H1 (cell line): Measurements from ENCODE around the gene NDUFA3. TPM values are rescaled to one million over a fixed set of nuclear protein-coding genes. Genes with fewer than 3 reads are reported as not detected.
A peak's percentile ranks its signal among the peaks of the same experiment; 100 is the strongest.

Experiments used
- CTCF ChIA-PET: fragments of 300-600 bp; sonication (Branson Sonifier 250); formaldehyde crosslinking; loops from one replicate; lab custom pipeline; 2021; ENCODE audit not compliant: partially characterized antibody; lab: Charles Lee
- POLR2A ChIA-PET: fragments of 300-600 bp; sonication (Branson Sonifier 250); formaldehyde crosslinking; loops from one replicate; lab custom pipeline; 2021; ENCODE audit warnings: inconsistent platforms; ENCODE audit not compliant: partially characterized antibody; lab: Charles Lee
- DNase-seq, 2 experiments: peaks; one replicate each; pipeline versions ENCODE4 v3.0.0 to v3.0.0-alpha.2; 2010 to 2022; ENCODE audit warnings: low spot score in 2 of 2, low read depth in 1 of 2, mixed read lengths in 1 of 2
- FAIRE-seq: peaks from 2 replicates; lab custom pipeline; 2011; peaks lifted over from hg19 to GRCh38; lab: Jason Lieb, UNC
- H2AFZ ChIP-seq: 2 replicates; pipeline ENCODE4 v1.8.1; 2012; ENCODE audit warnings: low read length, inconsistent platforms
- H2AK5ac ChIP-seq: 2 replicates; pipeline ENCODE4 v1.6.1; 2013; ENCODE audit warnings: low read depth, low read length
- H2BK120ac ChIP-seq: replicated peaks from 2 replicates; pipeline ENCODE3; 2013; ENCODE audit warnings: low read depth, low read length, inconsistent platforms
- H2BK12ac ChIP-seq: 2 replicates; pipeline ENCODE4 v1.6.1; 2013; ENCODE audit warnings: low read depth, low read length
- H2BK15ac ChIP-seq: 2 replicates; pipeline ENCODE4 v1.6.1; 2013; ENCODE audit warnings: low read length
- H2BK20ac ChIP-seq: 2 replicates; pipeline ENCODE4 v1.6.1; 2013; ENCODE audit warnings: low read length
- H2BK5ac ChIP-seq: 2 replicates; pipeline ENCODE4 v1.6.1; 2013; ENCODE audit warnings: low read depth, low read length
- H3K14ac ChIP-seq: 2 replicates; pipeline ENCODE4 v1.6.1; 2013; ENCODE audit warnings: inconsistent platforms; ENCODE audit not compliant: insufficient read length
- H3K18ac ChIP-seq: 2 replicates; pipeline ENCODE4 v1.6.1; 2013; ENCODE audit warnings: low read length; ENCODE audit errors: extremely low read depth
- H3K23ac ChIP-seq: 2 replicates; pipeline ENCODE4 v1.6.1; 2013; ENCODE audit warnings: inconsistent platforms; ENCODE audit not compliant: insufficient read length
- H3K23me2 ChIP-seq: 2 replicates; pipeline ENCODE4 v1.6.1; 2013; ENCODE audit warnings: low read depth, low read length
- H3K27ac ChIP-seq: 2 replicates; pipeline ENCODE4 v1.6.1; 2011; ENCODE audit warnings: low read depth, low read length, inconsistent platforms
- H3K27me3 ChIP-seq, 4 experiments: replicated peaks in 1 of 4; 1 replicate in 1 of 4; 2 replicates in 3 of 4; pipeline versions ENCODE4 v1.6.1 to v1.8.1; 2011 to 2013; ENCODE audit warnings: low read length in 3 of 4, mild to moderate bottlenecking in 3 of 4, inconsistent platforms in 2 of 4, mixed read lengths in 2 of 4, moderate library complexity in 1 of 4; ENCODE audit not compliant: control insufficient read depth in 3 of 4, insufficient read depth in 3 of 4; ENCODE audit errors: extremely low read depth in 1 of 4
- H3K36me3 ChIP-seq, 4 experiments: 2 replicates each; pipeline versions ENCODE4 v1.6.1 to v1.8.1; 2011 to 2013; ENCODE audit warnings: mild to moderate bottlenecking in 4 of 4, low read length in 3 of 4, moderate library complexity in 2 of 4, control low read depth in 1 of 4, inconsistent platforms in 1 of 4; ENCODE audit not compliant: insufficient read depth in 4 of 4, control insufficient read depth in 2 of 4
- H3K4ac ChIP-seq: replicated peaks from 2 replicates; pipeline ENCODE3; 2013; ENCODE audit warnings: low read length, low read depth, mixed read lengths, inconsistent platforms; ENCODE audit not compliant: insufficient read length
- H3K4me1 ChIP-seq, 4 experiments: replicated peaks in 1 of 4; 1 replicate in 1 of 4; 2 replicates in 3 of 4; pipeline versions ENCODE4 v1.6.1 to v1.8.1; 2011 to 2013; ENCODE audit warnings: low read length in 3 of 4, inconsistent platforms in 2 of 4, mixed read lengths in 1 of 4; ENCODE audit not compliant: insufficient read depth in 4 of 4, control insufficient read depth in 3 of 4
- H3K4me2 ChIP-seq, 2 experiments: 2 replicates each; pipeline versions ENCODE4 v1.6.1 to v1.8.1; 2011 to 2013; ENCODE audit warnings: low read depth in 2 of 2, low read length in 2 of 2, control low read depth in 1 of 2, inconsistent platforms in 1 of 2, mild to moderate bottlenecking in 1 of 2; ENCODE audit not compliant: insufficient read depth in 1 of 2
- H3K4me3 ChIP-seq, 4 experiments: fragments of 200-600, 300-600 bp in 1 of 4; sonication (generic), shearing (Covaris generic), sonication (Bioruptor Twin) in 1 of 4; 2 replicates each; pipeline versions ENCODE4 v1.5.1 to v1.8.1; 2011 to 2016; ENCODE audit warnings: low read length in 4 of 4, low read depth in 3 of 4, control low read depth in 2 of 4, inconsistent platforms in 2 of 4, mild to moderate bottlenecking in 2 of 4, mixed read lengths in 1 of 4, moderate library complexity in 1 of 4; ENCODE audit not compliant: insufficient read depth in 2 of 4; ENCODE audit errors: extremely low read depth in 1 of 4
- H3K56ac ChIP-seq: replicated peaks from 2 replicates; pipeline ENCODE3; 2013; ENCODE audit warnings: low read depth, mild to moderate bottlenecking, mixed read lengths, low read length, inconsistent platforms; ENCODE audit not compliant: insufficient read length
- H3K79me1 ChIP-seq: 2 replicates; pipeline ENCODE4 v1.6.1; 2013; ENCODE audit warnings: low read depth, low read length, control low read depth
- H3K79me2 ChIP-seq, 2 experiments: 2 replicates each; pipeline versions ENCODE4 v1.6.1 to v1.8.1; 2012 to 2013; ENCODE audit warnings: low read length in 2 of 2, mild to moderate bottlenecking in 2 of 2, inconsistent platforms in 1 of 2; ENCODE audit not compliant: insufficient read depth in 2 of 2, control insufficient read depth in 1 of 2
- H3K9ac ChIP-seq, 4 experiments: replicated peaks in 1 of 4; 1 replicate in 1 of 4; 2 replicates in 3 of 4; pipeline versions ENCODE4 v1.6.1 to v1.8.1; 2011 to 2013; ENCODE audit warnings: low read depth in 3 of 4, low read length in 3 of 4, control low read depth in 2 of 4, mild to moderate bottlenecking in 2 of 4, moderate library complexity in 2 of 4, inconsistent platforms in 1 of 4; ENCODE audit errors: extremely low read depth in 1 of 4
- H3K9me3 ChIP-seq, 2 experiments: 2 replicates each; pipeline versions ENCODE4 v1.6.1 to v1.8.1; 2012 to 2013; ENCODE audit warnings: mild to moderate bottlenecking in 2 of 2, moderate library complexity in 2 of 2, control low read depth in 1 of 2, inconsistent platforms in 1 of 2, low read depth in 1 of 2, low read length in 1 of 2, mixed read lengths in 1 of 2; ENCODE audit not compliant: insufficient read depth in 2 of 2
- H4K20me1 ChIP-seq, 2 experiments: replicated peaks in 1 of 2; 2 replicates each; pipeline versions ENCODE3 to v1.8.1; 2011 to 2013; ENCODE audit warnings: inconsistent platforms in 2 of 2, low read length in 2 of 2, mild to moderate bottlenecking in 1 of 2; ENCODE audit not compliant: insufficient read depth in 2 of 2, control insufficient read depth in 1 of 2
- H4K5ac ChIP-seq: 2 replicates; pipeline ENCODE4 v1.6.1; 2013; ENCODE audit warnings: low read length, low read depth, mixed read lengths, inconsistent platforms; ENCODE audit not compliant: insufficient read length
- H4K8ac ChIP-seq: 2 replicates; pipeline ENCODE4 v1.8.0; 2013; ENCODE audit warnings: mild to moderate bottlenecking, moderate library complexity, low read length, inconsistent platforms; ENCODE audit not compliant: insufficient read depth; ENCODE audit errors: extremely low read depth
- H4K91ac ChIP-seq: replicated peaks from 2 replicates; pipeline ENCODE3; 2013; ENCODE audit warnings: low read length, mixed read lengths, inconsistent platforms; ENCODE audit not compliant: insufficient read length
- MAFK ChIP-seq: IDR thresholded peaks from 2 replicates; pipeline ENCODE4 v1.6.1; 2012; ENCODE audit warnings: low read depth, mild to moderate bottlenecking, improper control_type of control experiment, low read length
- TBP ChIP-seq: IDR thresholded peaks from 2 replicates; pipeline ENCODE4 v1.6.1; 2011; ENCODE audit warnings: low read depth, low read length, improper control_type of control experiment
- WGBS, 2 experiments: shearing (Covaris generic) in 1 of 2; methylation state at CpG; one replicate each; pipeline versions ENCODE4 v1.1.6 to v1.1.7; 2013 to 2015; ENCODE audit warnings: low lambda C conversion rate in 2 of 2, mixed read lengths in 2 of 2, inconsistent platforms in 1 of 2, low coverage in 1 of 2, missing lambda C conversion rate in 1 of 2; ENCODE audit not compliant: insufficient replicate concordance in 2 of 2, insufficient coverage in 1 of 2, insufficient read length in 1 of 2; ENCODE audit errors: extremely low coverage in 1 of 2, missing lambda C conversion rate in 1 of 2; 5-methylcytosine and 5-hydroxymethylcytosine counted together
- polyA plus RNA-seq, 7 experiments: library from polyadenylated mRNA; depleted of rRNA in 3 of 7; stranded (reverse) in 5 of 7; unstranded in 2 of 7; fragments of >200 nt in 5 of 7; fragments of 200-250 nt in 2 of 7; gene quantifications; 1 replicate in 5 of 7; 2 replicates in 1 of 7; 4 replicates in 1 of 7; pipeline versions ENCODE4 v1.2.1 to v1.2.3, GENCODE V29; 2011 to 2013; ENCODE audit warnings: missing spikeins in 2 of 7, mixed read lengths in 2 of 7
- total RNA-seq: library from RNA; stranded (reverse); fragmentation: NEBNext Ultra II Directional; extraction: Animal tissue kit (Norgen Biotek cat#: 25700); gene quantifications from 2 replicates; pipeline ENCODE4 v1.2.1, GENCODE V29; 2021

The NDUFA3 gene
- total and polyA plus RNA-seq, 2 of the 8 experiments (the other 6 are each of a cell fraction or from before 2014, with no cell fraction given) = 175 to 208 TPM

DNA sequence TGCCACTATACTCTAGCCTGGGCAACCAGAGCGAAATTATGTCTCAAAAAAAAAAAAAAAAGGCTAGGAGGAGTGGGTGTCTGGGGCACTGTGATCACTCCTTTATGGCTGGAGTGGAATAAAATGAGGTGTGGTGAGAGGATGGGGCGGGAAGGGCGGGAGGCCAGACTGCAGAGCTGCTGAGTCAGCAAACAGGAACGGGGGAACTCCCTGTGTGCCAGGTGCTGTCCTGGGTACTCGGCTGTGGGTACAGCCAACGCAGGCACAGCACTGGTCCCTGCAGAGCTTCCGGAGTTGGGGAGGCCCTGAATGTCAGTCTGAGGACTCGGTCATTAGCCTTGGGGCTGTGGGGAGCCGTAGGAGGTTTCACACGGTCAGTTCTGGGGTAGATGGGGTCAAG lies 18.6 kb downstream of the NDUFA3 start:
- DNase-seq (no peak), FAIRE-seq (no peak)
- H2BK12ac ChIP-seq = no peak overlapping the region
- H4K5ac ChIP-seq = no peak overlapping the region
- peaks cover 0 to 9% of the 10 kb centered on the region in 2 experiments; a peak in 2 of 4 replicates for H3K79me2 ChIP-seq
- no peaks in the 10 kb centered on the region for H3K27me3 ChIP-seq
- TF ChIP-seq TBP (no peak), MAFK (peak; percentile 78)
- no peak overlapping the region for H3K23ac ChIP-seq
- no peak overlapping the region for H2BK20ac ChIP-seq
- H3K9me3 ChIP-seq = no peaks in the 10 kb centered on the region
- CTCF ChIA-PET = no interaction called here
- H2BK120ac ChIP-seq = no peak overlapping the region
- no peak overlapping the region for H3K18ac ChIP-seq
- POLR2A ChIA-PET = interaction anchor here (1.3 to 2.1 kb wide), 5 partner anchors 8 to 14 kb away, joined by 4 to 8 read pairs (median 8); no protein-coding TSS in a partner anchor
- H4K8ac ChIP-seq = no peak overlapping the region
- no peak overlapping the region for H3K4ac ChIP-seq
- H3K9ac ChIP-seq = no peak overlapping the region
- H3K14ac ChIP-seq = no peak overlapping the region
- WGBS, 2 experiments = 78% methylated on average over 6 of the region's 10 CpGs; no CpG with 5 or more reads in 1 of the 2 experiments
- no peak overlapping the region for H2AK5ac ChIP-seq
- peaks cover 0 to 7% of the 10 kb centered on the region in 2 experiments for H4K20me1 ChIP-seq
- H3K79me1 ChIP-seq = peaks cover 12% of the 10 kb centered on the region
- peaks cover 19 to 55% (median 48%) of the 10 kb centered on the region in 4 experiments for H3K36me3 ChIP-seq
- H2BK5ac ChIP-seq = no peak overlapping the region
- no peak overlapping the region for H3K56ac ChIP-seq
- no peak overlapping the region for H3K4me2 ChIP-seq
- no peak overlapping the region for H3K4me3 ChIP-seq
- no peak overlapping the region for H4K91ac ChIP-seq
- H3K4me1 ChIP-seq = peaks cover 0 to 7% (median 2%) of the 10 kb centered on the region in 4 experiments; a peak in 3 of 7 replicates
- no peak overlapping the region for H3K27ac ChIP-seq
- H3K23me2 ChIP-seq = no peaks in the 10 kb centered on the region
- no peak overlapping the region for H2AFZ ChIP-seq
- no peak overlapping the region for H2BK15ac ChIP-seq
